HEK293T (cell line): Measurements from ENCODE around the gene MYOD1.

Experiments
- CTCF ChIA-PET: fragments of 350-600 bp; formaldehyde crosslinking; extraction: SDS; loops from one replicate; lab custom pipeline; 2021; ENCODE audit warnings: antibody characterized with exemption, inconsistent platforms; lab: Yijun Ruan, JAX
- POLR2A ChIA-PET: fragments of 350-600 bp; formaldehyde crosslinking; extraction: SDS; loops from one replicate; lab custom pipeline; 2020; ENCODE audit warnings: antibody characterized with exemption, inconsistent platforms; lab: Yijun Ruan, JAX
- DNase-seq: peaks from one replicate; pipeline ENCODE4 v3.0.0; 2012; ENCODE audit warnings: mixed read lengths; ENCODE audit errors: extremely low spot score
- ARNT ChIP-seq: fragments of 450-650 bp; IDR thresholded peaks from 2 replicates; pipeline ENCODE4 v1.6.1; 2017; ENCODE audit warnings: mild to moderate bottlenecking
- BHLHE40 ChIP-seq: fragments of 450-650 bp; IDR thresholded peaks from 2 replicates; pipeline ENCODE4 v1.6.1; 2016; ENCODE audit warnings: mild to moderate bottlenecking, moderate library complexity, borderline replicate concordance
- CTBP1 ChIP-seq: fragments of 450-650 bp; IDR thresholded peaks from 2 replicates; pipeline ENCODE4 v1.6.1; 2016; ENCODE audit warnings: borderline replicate concordance
- ELF4 ChIP-seq: fragments of 450-650 bp; IDR thresholded peaks from 2 replicates; pipeline ENCODE4 v1.6.1; 2017; ENCODE audit warnings: antibody characterized with exemption
- FOXA1 ChIP-seq: fragments of 450-650 bp; IDR thresholded peaks from 2 replicates; pipeline ENCODE4 v1.6.1; 2016; ENCODE audit warnings: mild to moderate bottlenecking
- FOXK2 ChIP-seq: fragments of 450-650 bp; IDR thresholded peaks from 2 replicates; pipeline ENCODE4 v1.6.1; 2016; ENCODE audit warnings: mild to moderate bottlenecking
- FOXM1 ChIP-seq: fragments of 450-650 bp; IDR thresholded peaks from 2 replicates; pipeline ENCODE4 v1.6.1; 2017; ENCODE audit warnings: mild to moderate bottlenecking, borderline replicate concordance
- HDGF ChIP-seq: fragments of 450-650 bp; IDR thresholded peaks from 2 replicates; pipeline ENCODE4 v1.6.1; 2017; ENCODE audit warnings: antibody characterized with exemption, borderline replicate concordance
- L3MBTL2 ChIP-seq: fragments of 450-650 bp; conservative IDR thresholded peaks from 2 replicates; pipeline ENCODE4 v1.6.1; 2016; ENCODE audit warnings: mild to moderate bottlenecking
- LEF1 ChIP-seq: fragments of 450-650 bp; IDR thresholded peaks from 2 replicates; pipeline ENCODE4 v1.6.1; 2017; ENCODE audit warnings: mild to moderate bottlenecking, borderline replicate concordance
- NFRKB ChIP-seq: fragments of 450-650 bp; IDR thresholded peaks from 2 replicates; pipeline ENCODE4 v1.6.1; 2016; ENCODE audit warnings: mild to moderate bottlenecking, moderate library complexity
- SP1 ChIP-seq: fragments of 450-650 bp; IDR thresholded peaks from 2 replicates; pipeline ENCODE4 v1.6.1; 2017
- SUZ12 ChIP-seq: fragments of 450-650 bp; IDR thresholded peaks from 2 replicates; pipeline ENCODE4 v1.6.1; 2016; ENCODE audit warnings: mild to moderate bottlenecking
- TARDBP ChIP-seq: fragments of 450-650 bp; IDR thresholded peaks from 2 replicates; pipeline ENCODE4 v1.6.1; 2016
- ZNF384 ChIP-seq: fragments of 450-650 bp; IDR thresholded peaks from 2 replicates; pipeline ENCODE4 v1.6.1; 2016
- TF ChIP-seq, protein P1 (sequence below): fragments of 450-650 bp; IDR thresholded peaks from 2 replicates; pipeline ENCODE4 v1.6.1; 2016

The MYOD1 gene

DNA sequence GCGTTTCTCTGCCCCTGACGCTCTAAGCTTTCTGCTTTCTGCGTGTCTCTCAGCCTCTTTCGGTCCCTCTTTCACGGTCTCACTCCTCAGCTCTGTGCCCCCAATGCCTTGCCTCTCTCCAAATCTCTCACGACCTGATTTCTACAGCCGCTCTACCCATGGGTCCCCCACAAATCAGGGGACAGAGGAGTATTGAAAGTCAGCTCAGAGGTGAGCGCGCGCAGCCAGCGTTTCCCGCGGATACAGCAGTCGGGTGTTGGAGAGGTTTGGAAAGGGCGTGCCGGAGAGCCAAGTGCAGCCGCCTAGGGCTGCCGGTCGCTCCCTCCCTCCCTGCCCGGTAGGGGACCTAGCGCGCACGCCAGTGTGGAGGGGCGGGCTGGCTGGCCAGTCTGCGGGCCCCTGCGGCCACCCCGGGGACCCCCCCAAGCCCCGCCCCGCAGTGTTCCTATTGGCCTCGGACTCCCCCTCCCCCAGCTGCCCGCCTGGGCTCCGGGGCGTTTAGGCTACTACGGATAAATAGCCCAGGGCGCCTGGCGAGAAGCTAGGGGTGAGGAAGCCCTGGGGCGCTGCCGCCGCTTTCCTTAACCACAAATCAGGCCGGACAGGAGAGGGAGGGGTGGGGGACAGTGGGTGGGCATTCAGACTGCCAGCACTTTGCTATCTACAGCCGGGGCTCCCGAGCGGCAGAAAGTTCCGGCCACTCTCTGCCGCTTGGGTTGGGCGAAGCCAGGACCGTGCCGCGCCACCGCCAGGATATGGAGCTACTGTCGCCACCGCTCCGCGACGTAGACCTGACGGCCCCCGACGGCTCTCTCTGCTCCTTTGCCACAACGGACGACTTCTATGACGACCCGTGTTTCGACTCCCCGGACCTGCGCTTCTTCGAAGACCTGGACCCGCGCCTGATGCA, at the start of gene MYOD1:
MYOD1 (plus strand) TSS at position 544 of the 910 bp plus-strand sequence; CDS start at position 756, 212 bp downstream.
- POLR2A ChIA-PET = no interaction called here
- CTCF ChIA-PET = interaction anchor here (3.3 kb wide), 1 partner anchor 12 kb away, joined by 16 read pairs; no protein-coding TSS in a partner anchor
- peak; percentile 62 for DNase-seq

DNA sequence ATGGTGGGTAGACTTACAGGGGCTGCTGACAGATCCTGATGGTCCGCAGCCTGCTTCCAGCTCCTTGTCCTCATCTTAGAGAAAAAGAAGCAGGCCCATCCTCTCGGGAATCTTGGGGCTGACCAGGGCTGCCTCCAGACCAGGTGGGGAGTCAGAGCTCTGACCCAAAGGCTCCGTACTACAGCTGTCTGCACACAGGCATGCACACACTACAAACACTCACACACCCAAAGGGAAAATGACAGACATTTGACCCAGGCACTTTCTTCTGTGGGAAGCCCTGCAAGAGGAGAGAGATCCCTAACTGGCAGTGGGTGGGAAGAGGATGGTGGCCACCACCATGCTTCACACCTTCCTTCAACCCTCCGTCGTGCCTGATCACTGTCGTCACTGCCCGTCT, 46.9 kb upstream of the MYOD1 start:
- no peak for TF ChIP-seq SUZ12
- TF ChIP-seq BHLHE40 = no peak
- no peak for DNase-seq
- POLR2A ChIA-PET = no interaction called here
- CTCF ChIA-PET = interaction anchor here (0.7 kb wide), 1 partner anchor 9 kb away, joined by 3 read pairs; no protein-coding TSS in a partner anchor

More for the DNA sequence above, at the start of gene MYOD1:
- TF ChIP-seq FOXK2 (no peak), L3MBTL2 (no peak)

DNA sequence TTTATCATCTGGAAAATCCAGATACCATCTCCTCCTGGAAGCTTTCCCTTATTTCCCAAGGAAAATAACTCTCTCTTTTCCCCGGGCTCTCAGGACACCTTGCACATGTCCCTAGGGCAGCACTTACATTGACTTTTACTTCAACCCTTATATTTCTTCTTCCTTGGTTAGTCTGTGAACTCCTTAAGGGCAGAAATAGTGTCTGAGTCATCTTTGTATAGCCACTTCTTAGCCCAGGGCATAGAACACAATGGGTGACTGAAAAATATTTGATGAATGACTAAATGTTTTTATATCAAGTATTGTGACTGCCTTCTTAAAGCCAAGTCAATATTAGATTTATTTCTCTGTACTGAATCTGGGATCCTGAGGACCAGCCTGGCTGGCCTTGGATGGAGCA, 45.4 kb upstream of the MYOD1 start:
- CTCF ChIA-PET = no interaction called here
- TF ChIP-seq FOXA1 = no peak
- TF ChIP-seq SP1 = no peak
- no peak for TF ChIP-seq ARNT
- TF ChIP-seq SUZ12 = no peak
- no peak for TF ChIP-seq FOXK2
- TF ChIP-seq LEF1 = no peak
- no peak for TF ChIP-seq ZNF384
- TF ChIP-seq L3MBTL2 = no peak
- no peak for TF ChIP-seq BHLHE40
- TF ChIP-seq ELF4 = no peak
- no peak for TF ChIP-seq TARDBP
- no peak for TF ChIP-seq CTBP1
- TF ChIP-seq FOXM1 = no peak
- no peak for TF ChIP-seq NFRKB
- TF ChIP-seq, protein P1, sequence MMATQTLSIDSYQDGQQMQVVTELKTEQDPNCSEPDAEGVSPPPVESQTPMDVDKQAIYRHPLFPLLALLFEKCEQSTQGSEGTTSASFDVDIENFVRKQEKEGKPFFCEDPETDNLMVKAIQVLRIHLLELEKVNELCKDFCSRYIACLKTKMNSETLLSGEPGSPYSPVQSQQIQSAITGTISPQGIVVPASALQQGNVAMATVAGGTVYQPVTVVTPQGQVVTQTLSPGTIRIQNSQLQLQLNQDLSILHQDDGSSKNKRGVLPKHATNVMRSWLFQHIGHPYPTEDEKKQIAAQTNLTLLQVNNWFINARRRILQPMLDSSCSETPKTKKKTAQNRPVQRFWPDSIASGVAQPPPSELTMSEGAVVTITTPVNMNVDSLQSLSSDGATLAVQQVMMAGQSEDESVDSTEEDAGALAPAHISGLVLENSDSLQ = no peak
- TF ChIP-seq HDGF = no peak
- DNase-seq = no peak
- POLR2A ChIA-PET = no interaction called here

DNA sequence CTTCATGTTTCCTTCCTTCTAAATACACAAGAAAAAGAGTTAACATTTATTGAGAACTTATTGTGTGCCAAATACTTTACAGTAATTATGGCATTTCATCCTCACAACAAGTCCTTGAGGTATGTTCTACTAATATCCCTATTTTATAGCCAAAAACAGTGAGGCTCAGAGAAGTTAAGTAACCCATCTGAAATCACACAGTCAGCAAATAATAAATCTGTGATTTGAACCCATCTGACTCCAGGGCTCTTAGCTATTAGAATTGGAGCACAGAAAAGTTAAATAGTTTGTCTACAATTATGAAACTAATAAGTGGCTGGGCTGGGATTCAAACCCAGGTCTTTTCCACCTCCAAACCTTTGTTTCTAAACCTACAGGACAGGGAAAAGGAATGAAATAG, 36.5 kb upstream of the MYOD1 start:
- no peak for DNase-seq
- CTCF ChIA-PET = no interaction called here
- TF ChIP-seq SUZ12 (no peak), CTBP1 (no peak), TARDBP (no peak), L3MBTL2 (no peak), LEF1 (no peak), FOXK2 (no peak), NFRKB (no peak), ELF4 (no peak), ZNF384 (no peak), SP1 (no peak), BHLHE40 (no peak), ARNT (no peak), HDGF (no peak), FOXM1 (no peak), FOXA1 (no peak)
- TF ChIP-seq, protein P1 = no peak
- POLR2A ChIA-PET = no interaction called here

DNA sequence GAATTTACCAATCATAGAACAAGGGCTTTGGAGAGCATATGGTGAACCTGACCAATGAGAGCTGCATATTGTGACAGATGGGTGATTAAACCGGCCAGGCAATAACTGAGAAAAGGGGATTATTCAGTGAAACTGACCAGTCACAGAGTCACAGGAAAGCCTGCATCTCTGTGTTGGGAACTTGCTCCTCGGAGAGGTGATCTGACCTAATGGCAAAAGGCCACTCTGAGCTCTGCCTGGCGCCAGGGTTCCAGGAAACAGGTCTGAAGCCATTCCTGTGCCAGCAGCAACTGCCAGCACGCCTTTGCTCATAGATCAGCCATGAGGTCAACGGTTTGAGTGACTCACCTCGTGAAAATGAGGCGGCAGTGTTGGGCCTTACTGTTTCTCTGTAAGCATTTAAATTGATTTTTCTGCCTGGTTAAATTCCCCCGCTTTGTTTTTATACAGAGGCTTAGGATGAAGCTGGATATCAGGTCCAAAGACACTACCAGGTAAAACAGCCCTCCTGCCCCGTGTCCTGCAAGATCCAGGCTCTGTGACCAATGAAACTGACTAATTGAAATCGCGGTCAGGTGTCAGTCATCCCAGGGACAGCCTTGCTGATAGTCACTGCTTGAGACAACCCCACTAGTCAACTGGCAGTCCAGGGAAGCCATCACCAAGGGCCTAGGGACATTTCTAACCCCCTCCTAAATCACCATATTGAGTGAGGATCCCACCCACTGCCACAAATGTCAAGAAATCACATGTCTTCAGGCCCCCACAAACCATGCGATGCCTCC, 35.8 kb upstream of the MYOD1 start:
- ChIA-PET POLR2A (no interaction called here), CTCF (no interaction called here)
- TF ChIP-seq L3MBTL2 (no peak), ZNF384 (no peak), ELF4 (no peak), FOXA1 (no peak), CTBP1 (no peak), FOXK2 (no peak), LEF1 (no peak), SUZ12 (no peak), ARNT (no peak), FOXM1 (no peak)
- DNase-seq = no peak

DNA sequence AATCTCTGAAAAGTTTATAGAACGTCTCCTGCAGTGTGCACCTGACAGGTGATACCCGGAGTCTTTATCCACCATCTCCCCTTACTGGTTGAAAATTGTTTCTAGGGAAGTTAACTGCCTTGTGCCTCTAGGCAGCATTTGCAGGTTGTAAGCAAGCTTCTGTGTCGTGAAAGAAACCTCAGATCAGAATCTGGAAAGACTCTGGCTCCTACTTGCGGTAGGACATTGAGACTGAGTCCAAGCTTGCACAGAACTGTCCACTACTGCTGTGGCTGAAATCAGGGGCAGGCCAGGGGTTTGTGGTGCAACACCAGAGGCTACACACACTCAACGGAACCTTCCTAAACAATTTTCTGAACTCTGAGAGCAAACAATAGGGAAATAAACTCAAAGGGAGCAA, 34.8 kb upstream of the MYOD1 start:
- DNase-seq = no peak
- ChIA-PET CTCF (no interaction called here), POLR2A (no interaction called here)
- TF ChIP-seq L3MBTL2 (no peak), ZNF384 (no peak), SUZ12 (no peak), CTBP1 (no peak), TARDBP (no peak), LEF1 (no peak), NFRKB (no peak), FOXA1 (no peak), BHLHE40 (no peak), ELF4 (no peak), FOXK2 (no peak)
- TF ChIP-seq, protein P1 = no peak
